ENCODE data around the gene HSPBP1. TPM values are rescaled to one million over a fixed set of nuclear protein-coding genes. Genes with fewer than 3 reads are reported as not detected.

HSPBP1 gene
- total RNA-seq, 1 donor from 2014 or later = 22.7 TPM

- Mint-ChIP-seq H3K36me3 (ENCODE audit: low read depth) (peaks cover 9% of the 10 kb centered on the region), H3K27ac (ENCODE audit: unreplicated experiment) (no peak overlapping the region), H3K4me1 (ENCODE audit: low read depth) (peaks cover 24% of the 10 kb centered on the region), H3K9me3 (ENCODE audit: low read depth) (no peaks in the 10 kb centered on the region), H3K27me3 (ENCODE audit: low read depth) (no peaks in the 10 kb centered on the region), H3K4me3 (ENCODE audit: unreplicated experiment) (peak overlapping the region; percentile 100)
- DNase-seq (ENCODE audit: low spot score) = no peak
- TF ChIP-seq CTCF (IDR thresholded peaks at IDR 0.05) = no peak
Observed at GRCh38 chr19:55278391-55279135, 1.3 kb downstream of the HSPBP1 start.

- DNase-seq (ENCODE audit: low spot score) = no peak
- no peaks in the 10 kb centered on the region for H3K9me3 Mint-ChIP-seq (ENCODE audit: low read depth)
- H3K27me3 Mint-ChIP-seq (ENCODE audit: low read depth) = no peaks in the 10 kb centered on the region
- H3K36me3 Mint-ChIP-seq (ENCODE audit: low read depth) = peaks cover 9% of the 10 kb centered on the region
- TF ChIP-seq CTCF (IDR thresholded peaks at IDR 0.05) = no peak
- no peak overlapping the region for H3K27ac Mint-ChIP-seq (ENCODE audit: unreplicated experiment)
- H3K4me1 Mint-ChIP-seq (ENCODE audit: low read depth) = peaks cover 21% of the 10 kb centered on the region
- H3K4me3 Mint-ChIP-seq (ENCODE audit: unreplicated experiment) = no peak overlapping the region
Observed at GRCh38 chr19:55277494-55277893, 2.4 kb downstream of the HSPBP1 start.

- no peak for DNase-seq (ENCODE audit: low spot score)
- Mint-ChIP-seq H3K4me1 (ENCODE audit: low read depth) (peaks cover 21% of the 10 kb centered on the region), H3K36me3 (ENCODE audit: low read depth) (peaks cover 14% of the 10 kb centered on the region), H3K27ac (ENCODE audit: unreplicated experiment) (no peak overlapping the region), H3K9me3 (ENCODE audit: low read depth) (no peaks in the 10 kb centered on the region), H3K4me3 (ENCODE audit: unreplicated experiment) (no peak overlapping the region), H3K27me3 (ENCODE audit: low read depth) (no peaks in the 10 kb centered on the region)
- no peak for TF ChIP-seq CTCF (IDR thresholded peaks at IDR 0.05)
Observed at GRCh38 chr19:55276720-55277430, 3.0 kb downstream of the HSPBP1 start.

GRCh38 chr19:55275851-55276719 is 3.8 kb downstream of the HSPBP1 start:
- DNase-seq (ENCODE audit: low spot score) = no peak
- no peak overlapping the region for H3K27ac Mint-ChIP-seq (ENCODE audit: unreplicated experiment)

More at GRCh38 chr19:55275851-55276719, 3.8 kb downstream of the HSPBP1 start:
- TF ChIP-seq CTCF (IDR thresholded peaks at IDR 0.05) = no peak
- H3K36me3 Mint-ChIP-seq (ENCODE audit: low read depth) = peaks cover 15% of the 10 kb centered on the region
- H3K4me1 Mint-ChIP-seq (ENCODE audit: low read depth) = peaks cover 17% of the 10 kb centered on the region
- no peaks in the 10 kb centered on the region for H3K9me3 Mint-ChIP-seq (ENCODE audit: low read depth)
- H3K27me3 Mint-ChIP-seq (ENCODE audit: low read depth) = no peaks in the 10 kb centered on the region
- no peak overlapping the region for H3K4me3 Mint-ChIP-seq (ENCODE audit: unreplicated experiment)
